Keratinocyte (primary cell): Measurements from ENCODE around the gene COL4A6. TPM values are rescaled to one million over a fixed set of nuclear protein-coding genes. Genes with fewer than 3 reads are reported as not detected.

Source experiments
- DNase-seq: peaks from one replicate; pipeline ENCODE4 v3.0.0-alpha.2; 2011; ENCODE audit warnings: low read depth, missing footprints, low spot score
- FAIRE-seq: peaks from 2 replicates; lab custom pipeline; 2011; peaks lifted over from hg19 to GRCh38; lab: Jason Lieb, UNC
- H2AFZ ChIP-seq: 2 replicates; pipeline ENCODE4 v1.6.0; 2012; ENCODE audit warnings: low read length, control low read depth, inconsistent platforms; ENCODE audit not compliant: control insufficient read depth
- H3K27ac ChIP-seq: 2 replicates; pipeline ENCODE4 v1.5.1; 2011; ENCODE audit warnings: low read length; ENCODE audit not compliant: control insufficient read depth, insufficient read depth
- H3K27me3 ChIP-seq: 3 replicates; pipeline ENCODE4 v1.6.0; 2011; ENCODE audit warnings: low read length; ENCODE audit not compliant: control insufficient read depth, insufficient read depth; ENCODE audit errors: extremely low read depth
- H3K36me3 ChIP-seq, 2 experiments: 2 replicates in 1 of 2; 3 replicates in 1 of 2; pipeline ENCODE4 v1.5.1; 2011; ENCODE audit warnings: low read length in 2 of 2, mild to moderate bottlenecking in 1 of 2; ENCODE audit not compliant: control insufficient read depth in 2 of 2, insufficient read depth in 2 of 2; ENCODE audit errors: extremely low read depth in 1 of 2
- H3K4me1 ChIP-seq: 3 replicates; pipeline ENCODE4 v1.5.1; 2011; ENCODE audit warnings: low read length; ENCODE audit not compliant: control insufficient read depth, insufficient read depth; ENCODE audit errors: extremely low read depth
- H3K4me2 ChIP-seq: 3 replicates; pipeline ENCODE4 v1.6.0; 2011; ENCODE audit warnings: low read depth, low read length; ENCODE audit not compliant: control insufficient read depth, insufficient read depth; ENCODE audit errors: extremely low read depth
- H3K4me3 ChIP-seq, 3 experiments: fragments of 200-600 bp in 1 of 3; sonication (generic) in 1 of 3; 2 replicates in 2 of 3; 3 replicates in 1 of 3; pipeline ENCODE4 v1.5.1; 2011 to 2016; ENCODE audit warnings: low read length in 3 of 3, mild to moderate bottlenecking in 3 of 3, control low read depth in 2 of 3, inconsistent platforms in 1 of 3, low read depth in 1 of 3, mixed read lengths in 1 of 3, mixed run types in 1 of 3, moderate library complexity in 1 of 3; ENCODE audit not compliant: control insufficient read depth in 2 of 3, insufficient read depth in 2 of 3; ENCODE audit errors: extremely low read depth in 1 of 3
- H3K79me2 ChIP-seq: 2 replicates; pipeline ENCODE4 v1.6.0; 2012; ENCODE audit warnings: low read length; ENCODE audit not compliant: control insufficient read depth, insufficient read depth
- H3K9ac ChIP-seq: 3 replicates; pipeline ENCODE4 v1.6.0; 2011; ENCODE audit warnings: low read length; ENCODE audit not compliant: control insufficient read depth, insufficient read depth; ENCODE audit errors: extremely low read depth
- H3K9me1 ChIP-seq: 3 replicates; pipeline ENCODE4 v1.6.0; 2011; ENCODE audit warnings: low read length; ENCODE audit not compliant: control insufficient read depth, insufficient read depth; ENCODE audit errors: extremely low read depth
- H3K9me3 ChIP-seq: 2 replicates; pipeline ENCODE4 v1.5.1; 2012; ENCODE audit warnings: low read depth, low read length; ENCODE audit not compliant: control insufficient read depth
- H4K20me1 ChIP-seq: 3 replicates; pipeline ENCODE4 v1.6.0; 2011; ENCODE audit warnings: low read length; ENCODE audit not compliant: control insufficient read depth, insufficient read depth; ENCODE audit errors: extremely low read depth
- EZH2 ChIP-seq: IDR thresholded peaks from one replicate; pipeline ENCODE4 v1.6.1; 2012; ENCODE audit warnings: inconsistent platforms, mild to moderate bottlenecking, low read length, moderate library complexity
- dilution Hi-C: fragments of 300-500 bp; cut with MboI; formaldehyde crosslinking; loops from one replicate; pipeline ENCODE4 v1.7.0; 2020; ENCODE audit warnings: low sequenced_read_pairs; ENCODE audit not compliant: extremely low pct_ligation_motif_present
- polyA plus RNA-seq, 5 experiments: library from polyadenylated mRNA; depleted of rRNA in 3 of 5; stranded (reverse) in 3 of 5; stranded (forward) in 1 of 5; unstranded in 1 of 5; fragments of >200 nt; gene quantifications; 1 replicate in 1 of 5; 2 replicates in 3 of 5; 3 replicates in 1 of 5; pipeline versions ENCODE4 v1.2.1 to v1.2.3, GENCODE V29; 2011 to 2012; ENCODE audit warnings: missing spikeins in 2 of 5, low read depth in 1 of 5, low replicate concordance in 1 of 5
- TF ChIP-seq, protein P1 (sequence below), 3 experiments: IDR thresholded peaks in 1 of 3; conservative IDR thresholded peaks in 1 of 3; optimal IDR thresholded peaks in 1 of 3; 2 replicates in 2 of 3; 3 replicates in 1 of 3; pipeline versions ENCODE3 to v1.5.1; 2011; ENCODE audit warnings: low read length in 3 of 3, mild to moderate bottlenecking in 3 of 3, moderate library complexity in 2 of 3, control low read depth in 1 of 3, inconsistent platforms in 1 of 3; ENCODE audit not compliant: insufficient read depth in 2 of 3; ENCODE audit errors: extremely low read depth in 1 of 3

COL4A6 gene
- polyA plus RNA-seq, 1 donor (not counting 4 experiments of a cell fraction or from before 2014, with no cell fraction given), result 18.8 TPM

DNA sequence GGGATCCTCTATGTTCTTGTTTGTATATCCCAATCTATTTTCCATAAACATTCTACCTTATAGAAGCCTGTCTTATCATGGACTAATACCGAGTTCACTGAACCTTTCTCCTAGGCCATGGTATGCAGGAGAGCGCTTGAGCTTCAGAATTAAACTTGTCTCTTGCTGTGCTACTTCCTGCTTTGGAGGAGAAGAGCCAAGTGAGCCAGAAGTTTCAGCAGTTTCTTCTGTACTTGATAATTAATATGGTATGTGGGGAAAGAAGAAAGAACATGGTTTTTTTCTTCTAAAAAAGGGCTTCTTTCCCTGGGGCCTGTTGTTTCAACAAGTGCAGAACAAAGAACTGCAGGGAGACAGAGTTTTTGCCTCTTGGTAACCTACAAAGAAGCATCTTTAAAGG is 173.8 kb downstream of the COL4A6 start:
- dilution Hi-C loops, result no loop called here
- TF ChIP-seq EZH2, result no peak
- TF ChIP-seq, protein P1, sequence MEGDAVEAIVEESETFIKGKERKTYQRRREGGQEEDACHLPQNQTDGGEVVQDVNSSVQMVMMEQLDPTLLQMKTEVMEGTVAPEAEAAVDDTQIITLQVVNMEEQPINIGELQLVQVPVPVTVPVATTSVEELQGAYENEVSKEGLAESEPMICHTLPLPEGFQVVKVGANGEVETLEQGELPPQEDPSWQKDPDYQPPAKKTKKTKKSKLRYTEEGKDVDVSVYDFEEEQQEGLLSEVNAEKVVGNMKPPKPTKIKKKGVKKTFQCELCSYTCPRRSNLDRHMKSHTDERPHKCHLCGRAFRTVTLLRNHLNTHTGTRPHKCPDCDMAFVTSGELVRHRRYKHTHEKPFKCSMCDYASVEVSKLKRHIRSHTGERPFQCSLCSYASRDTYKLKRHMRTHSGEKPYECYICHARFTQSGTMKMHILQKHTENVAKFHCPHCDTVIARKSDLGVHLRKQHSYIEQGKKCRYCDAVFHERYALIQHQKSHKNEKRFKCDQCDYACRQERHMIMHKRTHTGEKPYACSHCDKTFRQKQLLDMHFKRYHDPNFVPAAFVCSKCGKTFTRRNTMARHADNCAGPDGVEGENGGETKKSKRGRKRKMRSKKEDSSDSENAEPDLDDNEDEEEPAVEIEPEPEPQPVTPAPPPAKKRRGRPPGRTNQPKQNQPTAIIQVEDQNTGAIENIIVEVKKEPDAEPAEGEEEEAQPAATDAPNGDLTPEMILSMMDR (optimal IDR thresholded peaks at IDR 0.05 in 1 of 3, IDR thresholded peaks at IDR 0.05 in 1 of 3, conservative IDR thresholded peaks at IDR 0.05 in 1 of 3; ENCODE audit: extremely low read depth in 1 of 3, insufficient read depth in 2 of 3, low read length in 3 of 3), result no peak
- H3K27me3 ChIP-seq, result no peaks in the 10 kb centered on the region
- no peak overlapping the region for H3K27ac ChIP-seq
- no peaks in the 10 kb centered on the region for H3K9me3 ChIP-seq
- H4K20me1 ChIP-seq, result no peaks in the 10 kb centered on the region
- no peak overlapping the region for H3K4me2 ChIP-seq
- H3K79me2 ChIP-seq, result no peaks in the 10 kb centered on the region
- no peak overlapping the region for H3K9ac ChIP-seq
- no peak for DNase-seq
- H3K9me1 ChIP-seq, result no peaks in the 10 kb centered on the region
- H3K4me3 ChIP-seq, result no peak overlapping the region
- H3K36me3 ChIP-seq, result no peaks in the 10 kb centered on the region
- H3K4me1 ChIP-seq, result peaks cover 35% of the 10 kb centered on the region
- FAIRE-seq, result no peak
- H2AFZ ChIP-seq, result no peak overlapping the region

GRCh38 chrX:108261549-108262203 is 176.5 kb downstream of the COL4A6 start:
- no peaks in the 10 kb centered on the region for H3K79me2 ChIP-seq
- H3K9me1 ChIP-seq, result no peaks in the 10 kb centered on the region
- dilution Hi-C loops, result no loop called here
- H3K9me3 ChIP-seq, result no peaks in the 10 kb centered on the region
- H2AFZ ChIP-seq, result no peak overlapping the region
- FAIRE-seq (peak; percentile 84), DNase-seq (no peak)
- no peak overlapping the region for H3K4me3 ChIP-seq
- peak overlapping the region; percentile 53 for H3K4me2 ChIP-seq
- H3K4me1 ChIP-seq, result peaks cover 29% of the 10 kb centered on the region
- no peaks in the 10 kb centered on the region for H4K20me1 ChIP-seq
- TF ChIP-seq EZH2, result no peak
- TF ChIP-seq, protein P1 (optimal IDR thresholded peaks at IDR 0.05 in 1 of 3, IDR thresholded peaks at IDR 0.05 in 1 of 3, conservative IDR thresholded peaks at IDR 0.05 in 1 of 3; ENCODE audit: extremely low read depth in 1 of 3, insufficient read depth in 2 of 3, low read length in 3 of 3), result no peak
- H3K27me3 ChIP-seq, result no peaks in the 10 kb centered on the region
- H3K9ac ChIP-seq, result peak overlapping the region; percentile 13
- H3K36me3 ChIP-seq, result no peaks in the 10 kb centered on the region
- H3K27ac ChIP-seq, result peak overlapping the region; percentile 83
